ENCODE data around the gene LILRB3.

- no peak for TF ChIP-seq CTCF (IDR thresholded peaks at IDR 0.05 in 4 of 5, conservative IDR thresholded peaks at IDR 0.05 in 1 of 5)
- no peak for TF ChIP-seq POLR2A (IDR thresholded peaks at IDR 0.05)
Measured at GRCh38 chr19:54256250-54257115, 33.7 kb upstream of the LILRB3 start.

Measured in gastrocnemius medialis (tissue), 4 donors.